BE2C (cell line): ENCODE results near the gene RNF111.

ENCODE experiments used
- DNase-seq: peaks from one replicate; pipeline ENCODE4 v3.0.0-alpha.2; 2020
- H3K27me3 ChIP-seq: fragments of 250-450 bp; sonication (Bioruptor Pico); 2 replicates; pipeline ENCODE4 v1.5.1; 2020; ENCODE audit warnings: mild to moderate bottlenecking
- H3K36me3 ChIP-seq: fragments of 250-450 bp; sonication (Bioruptor Pico); 2 replicates; pipeline ENCODE4 v1.5.1; 2020; ENCODE audit warnings: mild to moderate bottlenecking
- H3K4me1 ChIP-seq: fragments of 250-450 bp; sonication (Bioruptor Pico); 2 replicates; pipeline ENCODE4 v1.5.1; 2020
- H3K4me3 ChIP-seq: 2 replicates; pipeline ENCODE4 v1.5.1; 2011; ENCODE audit warnings: low read depth, low read length
- H3K9me3 ChIP-seq: fragments of 250-450 bp; sonication (Bioruptor Pico); 2 replicates; pipeline ENCODE4 v1.5.1; 2020
- CTCF ChIP-seq: IDR thresholded peaks from 2 replicates; pipeline ENCODE4 v1.5.1; 2012; ENCODE audit warnings: mild to moderate bottlenecking, low read depth, low read length

RNF111 gene

GRCh38 chr15:59052915-59053407 is 65.5 kb downstream of the RNF111 start:
- TF ChIP-seq CTCF = no peak
- no peak for DNase-seq
- H3K9me3 ChIP-seq = no peaks in the 10 kb centered on the region
- H3K36me3 ChIP-seq = peaks cover 34% of the 10 kb centered on the region
- no peak overlapping the region for H3K4me3 ChIP-seq
- no peaks in the 10 kb centered on the region; the same call in 1 of the 2 replicates for H3K27me3 ChIP-seq
- no peaks in the 10 kb centered on the region; the same call in 1 of the 2 replicates for H3K4me1 ChIP-seq

GRCh38 chr15:59053482-59053881 is 66.0 kb downstream of the RNF111 start:
- no peak overlapping the region for H3K4me3 ChIP-seq
- no peak for DNase-seq
- no peaks in the 10 kb centered on the region for H3K9me3 ChIP-seq
- H3K4me1 ChIP-seq = no peaks in the 10 kb centered on the region; the same call in 1 of the 2 replicates
- no peaks in the 10 kb centered on the region; the same call in 1 of the 2 replicates for H3K27me3 ChIP-seq
- H3K36me3 ChIP-seq = peaks cover 37% of the 10 kb centered on the region
- no peak for TF ChIP-seq CTCF

GRCh38 chr15:59059076-59059597 is 71.7 kb downstream of the RNF111 start:
- DNase-seq = no peak
- H3K27me3 ChIP-seq = no peaks in the 10 kb centered on the region; the same call in 1 of the 2 replicates
- TF ChIP-seq CTCF = no peak
- no peaks in the 10 kb centered on the region for H3K9me3 ChIP-seq
- peaks cover 80% of the 10 kb centered on the region for H3K36me3 ChIP-seq
- H3K4me3 ChIP-seq = no peak overlapping the region
- no peaks in the 10 kb centered on the region for H3K4me1 ChIP-seq

GRCh38 chr15:59060348-59060747 is 72.9 kb downstream of the RNF111 start:
- DNase-seq = no peak
- H3K4me3 ChIP-seq = no peak overlapping the region
- no peaks in the 10 kb centered on the region for H3K4me1 ChIP-seq
- H3K36me3 ChIP-seq = peaks cover 72% of the 10 kb centered on the region
- no peaks in the 10 kb centered on the region; the same call in 1 of the 2 replicates for H3K27me3 ChIP-seq
- TF ChIP-seq CTCF = no peak
- no peaks in the 10 kb centered on the region for H3K9me3 ChIP-seq

GRCh38 chr15:59063042-59063441 is 75.6 kb downstream of the RNF111 start:
- Histone ChIP-seq H3K9me3 (no peaks in the 10 kb centered on the region), H3K4me3 (no peak overlapping the region), H3K27me3 (no peaks in the 10 kb centered on the region), H3K4me1 (no peaks in the 10 kb centered on the region), H3K36me3 (peaks cover 80% of the 10 kb centered on the region)
- no peak for TF ChIP-seq CTCF
- no peak for DNase-seq

GRCh38 chr15:59069430-59069829 is 82.0 kb downstream of the RNF111 start:
- H3K4me1 ChIP-seq = no peaks in the 10 kb centered on the region
- TF ChIP-seq CTCF = no peak
- DNase-seq = no peak
- peaks cover 38% of the 10 kb centered on the region for H3K36me3 ChIP-seq
- H3K9me3 ChIP-seq = no peaks in the 10 kb centered on the region; the same call in 1 of the 2 replicates
- no peak overlapping the region for H3K4me3 ChIP-seq
- no peaks in the 10 kb centered on the region for H3K27me3 ChIP-seq
